Thyroid gland (tissue), 4 donors: Measurements from ENCODE around the gene ADAMTS2. TPM values are rescaled to one million over a fixed set of nuclear protein-coding genes. Genes with fewer than 3 reads are reported as not detected.

ENCODE experiments used
- DNase-seq, 2 donors: peaks; one replicate each; pipeline ENCODE4 v3.0.0-alpha.2; 2019
- H3K27ac ChIP-seq, 3 donors: fragments of 200-600 bp; sonication (generic); 1 replicate in 2 of 3; 2 replicates in 1 of 3; pipeline ENCODE4 v1.5.1; 2016 to 2019; ENCODE audit warnings: mild to moderate bottlenecking in 1 of 3, moderate library complexity in 1 of 3
- H3K27me3 ChIP-seq: fragments of 200-600 bp; sonication (generic); one replicate; pipeline ENCODE4 v1.5.1; 2019
- H3K36me3 ChIP-seq, 2 donors: fragments of 200-600 bp; sonication (generic); one replicate each; pipeline ENCODE4 v1.5.1; 2016 to 2019
- H3K4me1 ChIP-seq, 2 donors: fragments of 200-600 bp; sonication (generic); one replicate each; pipeline ENCODE4 v1.5.1; 2017 to 2019
- H3K4me3 ChIP-seq, 3 donors: fragments of 200-600 bp; sonication (generic); replicated peaks in 1 of 3; 1 replicate in 2 of 3; 2 replicates in 1 of 3; pipeline ENCODE4 v1.5.1; 2016; ENCODE audit warnings: mild to moderate bottlenecking in 1 of 3
- H3K9me3 ChIP-seq: fragments of 200-600 bp; sonication (generic); one replicate; pipeline ENCODE4 v1.5.1; 2017
- CTCF ChIP-seq, 6 experiments: fragments of 200-600 bp in 3 of 6; fragments of 450-650 bp in 3 of 6; sonication (generic) in 3 of 6; IDR thresholded peaks; one replicate each; pipeline ENCODE4 v1.5.1; 2016 to 2019; ENCODE audit warnings: antibody characterized with exemption in 6 of 6, mild to moderate bottlenecking in 2 of 6, inconsistent platforms in 1 of 6, moderate library complexity in 1 of 6
- POLR2A ChIP-seq, 2 donors: fragments of 450-650 bp; IDR thresholded peaks; one replicate each; pipeline ENCODE4 v1.6.1; 2017; ENCODE audit warnings: antibody characterized with exemption in 2 of 2, mild to moderate bottlenecking in 2 of 2, moderate library complexity in 1 of 2
- WGBS, 2 donors: methylation state at CpG; one replicate each; pipeline ENCODE4 v1.1.5; 2017; 5-methylcytosine and 5-hydroxymethylcytosine counted together
- intact Hi-C: fragments of 100-400 bp; cut with DNase I; formaldehyde crosslinking; loops from one replicate; pipeline ENCODE4 v1.15.1; 2023
- total RNA-seq, 4 donors: library from RNA; depleted of rRNA; stranded (reverse); fragments of >200 nt; gene quantifications; one replicate each; pipeline ENCODE4 v1.2.3, GENCODE V29; 2016

Gene ADAMTS2
- total RNA-seq, 4 donors from 2014 or later = 3.5 to 16.2 (median 7.3) TPM

GRCh38 chr5:179354305-179354882 lies 9.1 kb upstream of the ADAMTS2 start:
- H3K4me3 ChIP-seq = no peak overlapping the region
- no peak overlapping the region for H3K27ac ChIP-seq
- H3K27me3 ChIP-seq = no peaks in the 10 kb centered on the region
- intact Hi-C loops = no loop called here
- DNase-seq = no peak
- TF ChIP-seq POLR2A (IDR thresholded peaks at IDR 0.05) (no peak), CTCF (IDR thresholded peaks at IDR 0.05) (no peak)
- 83 to 86% methylated on average over 18 to 20 of the region's 23 CpGs for WGBS, 2 donors
- no peaks in the 10 kb centered on the region for H3K4me1 ChIP-seq
- H3K36me3 ChIP-seq = no peaks in the 10 kb centered on the region
- no peaks in the 10 kb centered on the region for H3K9me3 ChIP-seq

- Histone ChIP-seq H3K9me3 (no peaks in the 10 kb centered on the region), H3K4me1 (peaks cover 6 to 8% of the 10 kb centered on the region in 2 donors), H3K36me3 (no peaks in the 10 kb centered on the region), H3K27me3 (no peaks in the 10 kb centered on the region), H3K4me3 (no peak overlapping the region), H3K27ac (no peak overlapping the region)
- no peak for TF ChIP-seq CTCF (IDR thresholded peaks at IDR 0.05)
- TF ChIP-seq POLR2A (IDR thresholded peaks at IDR 0.05) = no peak
- intact Hi-C loops = no loop called here
- WGBS, 2 donors = 64 to 71% methylated on average over 8 to 10 of the region's 10 CpGs
- DNase-seq = no peak
Measured at GRCh38 chr5:179348843-179349242, 3.6 kb upstream of the ADAMTS2 start.

- WGBS, 2 donors = 82 to 83% methylated on average over 15 of the region's 15 CpGs
- Histone ChIP-seq H3K27me3 (no peaks in the 10 kb centered on the region), H3K36me3 (no peaks in the 10 kb centered on the region), H3K27ac (no peak overlapping the region), H3K4me1 (peaks cover 8 to 13% of the 10 kb centered on the region in 2 donors), H3K9me3 (no peaks in the 10 kb centered on the region), H3K4me3 (no peak overlapping the region)
- TF ChIP-seq CTCF (IDR thresholded peaks at IDR 0.05) = no peak
- TF ChIP-seq POLR2A (IDR thresholded peaks at IDR 0.05) = no peak
- intact Hi-C loops = no loop called here
- no peak for DNase-seq
Measured at GRCh38 chr5:179348011-179348530, 2.8 kb upstream of the ADAMTS2 start.

GRCh38 chr5:179347581-179347980 lies 2.3 kb upstream of the ADAMTS2 start:
- Histone ChIP-seq H3K27me3 (no peaks in the 10 kb centered on the region), H3K4me1 (peaks cover 8 to 13% of the 10 kb centered on the region in 2 donors), H3K9me3 (no peaks in the 10 kb centered on the region), H3K27ac (no peak overlapping the region), H3K36me3 (no peaks in the 10 kb centered on the region), H3K4me3 (no peak overlapping the region)
- intact Hi-C loops = no loop called here
- no peak for TF ChIP-seq CTCF (IDR thresholded peaks at IDR 0.05)
- no peak for TF ChIP-seq POLR2A (IDR thresholded peaks at IDR 0.05)
- 58 to 63% methylated on average over 2 of the region's 2 CpGs for WGBS, 2 donors
- no peak for DNase-seq

- Histone ChIP-seq H3K36me3 (no peaks in the 10 kb centered on the region), H3K4me3 (no peak overlapping the region), H3K4me1 (peaks cover 8 to 13% of the 10 kb centered on the region in 2 donors), H3K9me3 (no peaks in the 10 kb centered on the region), H3K27me3 (no peaks in the 10 kb centered on the region), H3K27ac (no peak overlapping the region)
- DNase-seq = no peak
- WGBS, 2 donors = 88 to 91% methylated on average over 8 of the region's 8 CpGs
- intact Hi-C loops = no loop called here
- TF ChIP-seq POLR2A (IDR thresholded peaks at IDR 0.05) = no peak
- TF ChIP-seq CTCF (IDR thresholded peaks at IDR 0.05) = no peak
Measured at GRCh38 chr5:179346875-179347274, 1.6 kb upstream of the ADAMTS2 start.
